ENCODE measurements around the gene GALNT5.
"Not testable (repeated sequence)": the region's sequence is repeated elsewhere in the genome, so short reads cannot be mapped to it uniquely, and the experiment has no call there.

The GALNT5 gene

DNA sequence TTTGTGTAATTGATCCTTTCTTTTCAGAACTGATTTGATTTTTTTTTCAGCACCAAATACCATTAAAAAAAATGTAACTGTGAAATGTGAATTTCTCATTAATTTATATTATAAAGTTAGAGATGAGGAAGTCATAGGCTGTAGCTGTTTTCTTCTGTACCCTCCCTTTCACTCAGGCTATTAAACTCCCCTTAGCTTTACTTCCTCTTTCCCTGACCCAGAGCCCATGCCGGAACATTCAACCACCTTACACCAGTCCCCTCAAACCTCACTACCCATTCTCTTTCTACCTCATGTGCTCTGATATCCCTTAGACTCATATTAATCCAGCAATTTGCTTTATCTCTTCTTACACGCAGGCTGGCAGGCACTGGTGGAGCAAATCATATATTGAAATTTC, 12.4 kb downstream of the GALNT5 start:
- Histone ChIP-seq H3K27ac (ENCODE audit: low read length) (peak overlapping the region; percentile 98), H3K27me3 (ENCODE audit: low read depth, low read length) (no peaks in the 10 kb centered on the region), H4K20me1 (ENCODE audit: insufficient read depth, low read length) (no peaks in the 10 kb centered on the region), H3K4me3 (ENCODE audit: low read length) (peak overlapping the region; percentile 51), H2AFZ (ENCODE audit: low read depth, low read length) (no peak overlapping the region), H3K36me3 (replicated peaks; ENCODE audit: low read depth, low read length) (peaks cover 3% of the 10 kb centered on the region), H3K9me3 (ENCODE audit: insufficient read depth, low read length) (no peaks in the 10 kb centered on the region), H3K9ac (ENCODE audit: low read length) (peak overlapping the region; percentile 90), H3K4me2 (ENCODE audit: low read length) (peak overlapping the region; percentile 78), H3K79me2 (ENCODE audit: low read length) (no peaks in the 10 kb centered on the region), H3K4me1 (ENCODE audit: low read length) (peaks cover 80% of the 10 kb centered on the region)
- TF ChIP-seq, protein P1, sequence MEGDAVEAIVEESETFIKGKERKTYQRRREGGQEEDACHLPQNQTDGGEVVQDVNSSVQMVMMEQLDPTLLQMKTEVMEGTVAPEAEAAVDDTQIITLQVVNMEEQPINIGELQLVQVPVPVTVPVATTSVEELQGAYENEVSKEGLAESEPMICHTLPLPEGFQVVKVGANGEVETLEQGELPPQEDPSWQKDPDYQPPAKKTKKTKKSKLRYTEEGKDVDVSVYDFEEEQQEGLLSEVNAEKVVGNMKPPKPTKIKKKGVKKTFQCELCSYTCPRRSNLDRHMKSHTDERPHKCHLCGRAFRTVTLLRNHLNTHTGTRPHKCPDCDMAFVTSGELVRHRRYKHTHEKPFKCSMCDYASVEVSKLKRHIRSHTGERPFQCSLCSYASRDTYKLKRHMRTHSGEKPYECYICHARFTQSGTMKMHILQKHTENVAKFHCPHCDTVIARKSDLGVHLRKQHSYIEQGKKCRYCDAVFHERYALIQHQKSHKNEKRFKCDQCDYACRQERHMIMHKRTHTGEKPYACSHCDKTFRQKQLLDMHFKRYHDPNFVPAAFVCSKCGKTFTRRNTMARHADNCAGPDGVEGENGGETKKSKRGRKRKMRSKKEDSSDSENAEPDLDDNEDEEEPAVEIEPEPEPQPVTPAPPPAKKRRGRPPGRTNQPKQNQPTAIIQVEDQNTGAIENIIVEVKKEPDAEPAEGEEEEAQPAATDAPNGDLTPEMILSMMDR (IDR thresholded peaks at IDR 0.05; ENCODE audit: low read depth, low read length) = no peak
- TF ChIP-seq EZH2phosphoT487 (IDR thresholded peaks at IDR 0.05; ENCODE audit: low read depth) = no peak

DNA sequence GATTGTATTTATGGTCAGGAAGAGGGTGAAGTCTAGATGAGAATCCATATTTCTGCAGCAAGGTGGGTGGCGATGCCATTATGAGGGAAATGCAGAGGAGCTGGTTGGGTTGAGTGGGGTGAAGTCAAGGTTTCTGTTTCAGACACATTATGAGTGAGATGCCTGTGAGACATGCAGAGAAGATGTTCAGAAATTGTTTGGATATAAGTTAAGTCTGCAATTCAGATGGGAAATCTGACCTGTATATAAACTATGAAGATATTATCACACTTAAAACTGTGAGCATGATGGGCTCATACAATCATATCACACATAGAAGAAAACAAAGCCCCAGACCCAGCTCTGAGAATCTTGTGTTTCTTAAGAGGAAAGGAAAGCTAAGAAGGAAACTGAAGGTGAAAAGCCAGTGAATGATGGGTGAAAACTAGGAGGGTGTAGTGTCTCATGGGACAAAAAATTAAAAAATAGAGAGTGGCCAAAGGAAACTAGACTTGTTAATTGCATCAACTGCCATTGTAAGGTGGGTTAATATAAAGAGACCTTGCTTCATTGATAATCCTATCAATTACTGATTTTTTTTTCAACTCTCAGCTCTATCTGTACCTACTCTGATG, 14.2 kb downstream of the GALNT5 start:
- peak overlapping the region; percentile 98 for H3K27ac ChIP-seq (ENCODE audit: low read length)
- H2AFZ ChIP-seq (ENCODE audit: low read depth, low read length) = 0 out of 2 replicates have a peak overlapping the region, but pooled peaks have one; percentile 57
- peak overlapping the region; percentile 81 for H3K4me2 ChIP-seq (ENCODE audit: low read length)
- TF ChIP-seq, protein P1 (IDR thresholded peaks at IDR 0.05; ENCODE audit: low read depth, low read length) = no peak
- TF ChIP-seq EZH2phosphoT487 (IDR thresholded peaks at IDR 0.05; ENCODE audit: low read depth) = no peak
- peak overlapping the region; percentile 75 for H3K9ac ChIP-seq (ENCODE audit: low read length)
- H3K4me1 ChIP-seq (ENCODE audit: low read length) = peaks cover 62% of the 10 kb centered on the region
- no peaks in the 10 kb centered on the region for H4K20me1 ChIP-seq (ENCODE audit: insufficient read depth, low read length)
- peaks cover 3% of the 10 kb centered on the region for H3K36me3 ChIP-seq (replicated peaks; ENCODE audit: low read depth, low read length)
- H3K4me3 ChIP-seq (ENCODE audit: low read length) = peak overlapping the region; percentile 58
- no peaks in the 10 kb centered on the region for H3K9me3 ChIP-seq (ENCODE audit: insufficient read depth, low read length)
- H3K27me3 ChIP-seq (ENCODE audit: low read depth, low read length) = no peaks in the 10 kb centered on the region
- no peaks in the 10 kb centered on the region for H3K79me2 ChIP-seq (ENCODE audit: low read length)

DNA sequence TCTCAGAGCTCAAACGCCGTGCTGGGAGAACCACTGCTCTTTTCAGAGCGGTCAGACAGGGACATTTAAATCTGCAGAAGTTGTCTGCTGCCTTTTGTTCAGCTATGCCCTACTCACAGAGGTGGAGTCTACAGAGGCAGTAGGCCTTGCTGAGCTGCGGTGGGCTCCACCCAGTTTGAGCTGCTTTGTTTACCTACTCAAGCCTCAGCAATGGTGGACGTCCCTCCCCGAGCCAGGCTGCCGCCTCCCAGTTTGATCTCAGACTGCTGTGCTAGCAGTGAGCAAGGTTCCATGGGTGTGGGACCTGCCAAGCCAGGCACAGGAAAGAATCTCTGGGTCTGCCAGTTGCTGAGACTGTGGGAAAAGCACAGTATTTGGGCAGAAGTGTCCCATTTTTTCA, 21.8 kb downstream of the GALNT5 start:
- H3K4me1 ChIP-seq (ENCODE audit: low read length); H2AFZ ChIP-seq (ENCODE audit: low read depth, low read length); H3K4me3 ChIP-seq (ENCODE audit: low read length); H3K79me2 ChIP-seq (ENCODE audit: low read length); H3K9ac ChIP-seq (ENCODE audit: low read length); H3K27me3 ChIP-seq (ENCODE audit: low read depth, low read length); H3K4me2 ChIP-seq (ENCODE audit: low read length); H3K9me3 ChIP-seq (ENCODE audit: insufficient read depth, low read length); H3K27ac ChIP-seq (ENCODE audit: low read length); H3K36me3 ChIP-seq (replicated peaks; ENCODE audit: low read depth, low read length); H4K20me1 ChIP-seq (ENCODE audit: insufficient read depth, low read length): not testable (repeated sequence)

DNA sequence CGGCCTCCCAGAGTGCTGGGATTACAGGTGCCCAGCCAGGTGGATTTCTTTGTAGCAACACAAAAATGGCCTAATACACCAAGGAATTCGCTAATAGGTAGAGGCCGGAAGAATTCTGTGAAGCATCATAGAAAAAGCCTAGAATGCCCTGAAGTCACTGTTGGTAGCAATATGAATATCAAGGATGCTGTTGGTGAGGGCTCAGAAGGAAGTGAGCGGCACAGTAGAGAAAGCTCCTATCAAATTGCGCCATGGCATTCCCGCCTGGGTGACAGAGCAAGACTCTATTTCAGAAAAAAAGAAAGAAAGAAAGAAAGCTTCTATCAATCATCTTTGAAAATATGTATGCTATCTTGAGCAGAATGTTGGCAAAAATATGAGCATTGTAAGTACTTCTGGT, 23.8 kb downstream of the GALNT5 start:
- TF ChIP-seq EZH2phosphoT487 (IDR thresholded peaks at IDR 0.05; ENCODE audit: low read depth) = no peak
- TF ChIP-seq, protein P1 (IDR thresholded peaks at IDR 0.05; ENCODE audit: low read depth, low read length) = no peak
- Histone ChIP-seq H2AFZ (ENCODE audit: low read depth, low read length) (no peak overlapping the region), H3K79me2 (ENCODE audit: low read length) (no peaks in the 10 kb centered on the region), H3K36me3 (replicated peaks; ENCODE audit: low read depth, low read length) (no peaks in the 10 kb centered on the region), H3K9ac (ENCODE audit: low read length) (no peak overlapping the region), H3K9me3 (ENCODE audit: insufficient read depth, low read length) (no peaks in the 10 kb centered on the region), H4K20me1 (ENCODE audit: insufficient read depth, low read length) (no peaks in the 10 kb centered on the region), H3K4me2 (ENCODE audit: low read length) (no peak overlapping the region), H3K4me3 (ENCODE audit: low read length) (no peak overlapping the region), H3K27me3 (ENCODE audit: low read depth, low read length) (no peaks in the 10 kb centered on the region), H3K4me1 (ENCODE audit: low read length) (peaks cover 3% of the 10 kb centered on the region; the same call in 1 of the 2 replicates), H3K27ac (ENCODE audit: low read length) (no peak overlapping the region)

All from OCI-LY3 (cell line).